GM19025 (cell line): ENCODE data around the gene LIX1.
A peak's percentile ranks its signal among the peaks of the same experiment; 100 is the strongest.
"Not testable (repeated sequence)": the region's sequence is repeated elsewhere in the genome, so short reads cannot be mapped to it uniquely, and the experiment has no call there.

Experiments used
- ATAC-seq: cut with Tn5 transposase; IDR thresholded peaks from one replicate; pipeline ENCODE4 v1.9.1; 2021; ENCODE audit warnings: mild to moderate bottlenecking, low read depth, moderate library complexity; ENCODE audit not compliant: unreplicated experiment

Gene LIX1

DNA sequence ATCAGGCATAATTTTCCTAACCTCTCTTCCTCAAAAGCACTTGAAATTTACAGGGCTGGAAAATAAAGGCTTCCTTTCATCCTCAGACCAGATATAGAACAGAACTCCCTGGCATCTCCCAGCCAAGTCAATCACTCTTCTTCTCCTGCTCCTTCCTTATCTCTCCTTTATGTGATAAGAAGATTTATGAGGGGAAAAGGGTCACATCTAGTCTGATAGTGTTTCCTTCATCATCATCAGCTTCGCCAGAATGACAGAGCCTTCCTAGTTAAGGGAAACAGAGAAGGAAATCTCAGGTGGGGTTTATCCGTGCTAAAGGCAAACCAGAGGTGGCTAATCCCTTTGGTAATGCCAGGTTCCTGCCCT, 36.2 kb downstream of the LIX1 start:
- ATAC-seq: no peak

DNA sequence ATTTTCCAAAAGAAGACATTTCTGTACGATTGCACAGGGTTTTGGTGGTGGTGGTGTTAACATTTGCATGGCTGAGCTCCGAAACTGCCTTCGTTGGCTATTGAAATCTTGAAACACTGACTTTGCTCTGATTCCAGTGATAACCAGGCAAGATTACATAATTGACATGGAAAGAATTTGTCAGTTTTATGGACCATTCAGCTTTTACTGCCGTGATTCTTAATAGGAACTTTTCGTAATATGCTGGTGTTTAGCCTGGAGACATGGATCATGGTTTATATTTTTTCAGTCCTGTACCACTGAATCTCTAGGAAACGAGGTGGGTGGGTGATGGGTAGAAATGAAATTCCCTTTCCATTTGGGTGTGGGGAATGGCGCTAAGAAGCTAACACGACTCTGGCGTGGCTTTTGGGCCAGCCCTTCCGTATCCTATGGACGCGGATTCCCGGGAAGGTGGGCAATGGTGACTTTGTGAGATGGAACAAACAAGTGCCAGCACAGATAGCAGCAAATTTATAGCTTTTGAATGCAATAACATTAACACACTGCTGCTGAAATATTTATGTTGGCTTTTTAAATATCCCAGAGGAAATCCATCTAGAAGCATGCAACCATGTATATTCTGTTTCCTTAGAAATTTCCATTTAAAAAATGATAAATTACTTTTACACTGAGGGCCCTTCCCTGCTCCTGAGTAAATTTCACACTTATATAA, 36.8 kb downstream of the LIX1 start:
- ATAC-seq: no peak

GRCh38 chr5:97102010-97102470, 40.4 kb downstream of the LIX1 start:
- no peak for ATAC-seq

DNA sequence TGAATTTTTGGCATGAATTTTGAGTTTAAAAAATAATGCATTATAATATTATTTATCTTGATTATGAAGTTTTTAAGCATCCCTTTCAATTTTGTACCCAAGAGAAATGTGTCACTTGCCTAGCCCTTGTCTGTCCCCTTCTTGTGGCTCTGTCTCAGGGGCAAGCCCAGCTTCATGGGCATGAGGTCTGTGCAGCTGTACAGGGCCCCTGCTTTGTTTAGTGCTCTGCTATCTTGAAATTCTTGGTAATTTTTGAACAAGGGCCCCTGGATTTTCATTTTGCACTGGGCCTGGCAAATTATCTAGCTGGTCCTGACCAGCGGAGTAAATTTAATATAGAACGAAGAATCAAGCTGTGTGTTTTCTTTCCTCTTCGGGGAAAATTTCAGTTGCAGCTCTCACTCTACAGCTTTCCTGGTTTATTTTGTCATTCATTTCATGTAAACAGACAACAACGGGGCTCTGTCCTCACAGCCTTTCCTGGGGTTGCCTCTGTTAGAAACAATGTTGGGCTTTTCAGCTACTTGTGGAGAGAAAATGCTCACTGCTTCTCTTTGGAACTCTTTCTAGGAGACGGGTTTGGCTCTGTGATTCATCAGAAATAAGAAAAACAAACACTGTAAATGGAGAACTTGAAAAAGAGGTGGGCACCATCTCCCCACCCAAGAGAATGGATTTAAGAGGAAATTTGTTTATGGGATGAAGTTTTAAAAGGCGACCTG, 41.1 kb downstream of the LIX1 start:
- no peak for ATAC-seq

GRCh38 chr5:97100476-97100875, 41.9 kb downstream of the LIX1 start:
- no peak for ATAC-seq

DNA sequence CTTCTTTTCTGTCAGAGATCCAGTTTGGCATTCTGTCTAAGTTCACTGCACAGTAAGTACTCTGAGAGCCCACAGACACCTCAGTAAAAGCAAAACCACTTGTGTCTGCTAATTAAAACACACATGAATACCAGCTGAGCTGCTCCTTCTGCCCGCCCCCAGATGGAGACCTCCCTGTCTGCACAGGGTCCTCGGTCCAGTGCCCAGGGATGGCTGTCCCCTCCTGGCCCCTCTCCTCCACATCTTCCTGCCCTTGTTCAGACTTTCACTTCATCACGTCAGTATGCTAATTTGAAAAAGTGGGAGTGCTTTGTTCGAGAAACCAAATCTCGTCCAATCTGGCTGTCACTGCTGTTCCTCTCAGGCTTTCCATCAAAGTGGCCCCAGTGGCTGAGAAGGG, 43.5 kb downstream of the LIX1 start:
- ATAC-seq: no peak

DNA sequence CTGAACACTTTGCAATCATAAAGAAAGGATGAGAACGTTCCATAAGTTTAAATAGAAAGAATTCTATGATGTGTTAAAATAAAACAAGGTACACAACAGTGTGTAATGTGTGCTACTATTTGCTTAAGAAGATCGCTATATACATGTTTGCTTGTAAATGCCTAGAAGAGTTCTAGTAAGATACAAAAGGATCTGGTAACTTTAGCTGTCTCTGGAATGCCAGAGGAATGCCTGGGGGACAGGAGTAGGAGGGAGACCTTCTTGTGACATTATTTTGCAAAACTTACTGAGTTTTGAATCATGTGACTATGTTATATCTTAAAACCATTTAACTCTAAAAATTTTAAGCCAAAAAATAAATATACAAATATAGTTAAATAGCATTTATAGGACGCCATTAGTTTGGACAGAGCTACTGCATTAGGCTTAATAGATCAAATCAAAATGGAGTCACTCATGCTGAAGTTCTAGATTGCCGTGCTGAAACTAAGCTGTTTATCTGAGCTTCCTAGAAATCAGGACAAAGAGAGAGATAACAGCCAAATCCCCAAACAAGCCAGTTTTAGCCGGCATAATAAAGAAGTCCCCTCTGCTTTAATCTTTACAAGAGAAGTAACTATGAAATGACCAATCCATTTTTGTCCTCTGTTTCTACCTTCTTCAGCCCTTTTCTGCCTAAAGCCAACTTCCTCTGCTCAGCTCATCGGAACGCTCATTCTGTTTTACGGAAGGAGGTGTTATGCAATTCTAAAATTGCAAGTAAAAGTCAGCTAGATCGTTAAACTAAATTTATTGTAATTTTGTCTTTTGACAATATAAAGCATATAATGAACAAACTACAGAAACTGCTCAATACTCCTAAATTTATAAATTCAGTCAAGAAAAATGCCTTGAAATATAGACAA, 44.8 kb downstream of the LIX1 start:
- no peak for ATAC-seq

DNA sequence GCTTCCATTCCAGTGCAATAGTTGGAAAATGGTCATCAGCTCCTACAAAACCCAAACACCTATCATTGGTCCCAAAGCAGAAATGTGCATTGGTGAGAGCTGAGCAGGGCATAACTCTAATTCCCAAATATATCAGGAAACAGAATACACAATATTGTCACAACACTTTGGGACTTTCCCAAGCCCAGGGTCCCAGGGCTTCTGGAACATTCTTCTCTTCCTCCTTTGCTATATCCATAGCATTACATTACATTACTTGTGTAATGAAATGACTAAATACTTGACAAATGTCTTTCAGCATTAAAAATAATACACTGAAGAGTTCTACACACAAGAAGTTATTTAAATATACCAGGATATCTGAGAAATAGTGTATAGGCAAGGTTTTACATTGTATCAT, 45.6 kb downstream of the LIX1 start:
- ATAC-seq: no peak

GRCh38 chr5:97096191-97096590, 46.2 kb downstream of the LIX1 start:
- ATAC-seq: no peak

DNA sequence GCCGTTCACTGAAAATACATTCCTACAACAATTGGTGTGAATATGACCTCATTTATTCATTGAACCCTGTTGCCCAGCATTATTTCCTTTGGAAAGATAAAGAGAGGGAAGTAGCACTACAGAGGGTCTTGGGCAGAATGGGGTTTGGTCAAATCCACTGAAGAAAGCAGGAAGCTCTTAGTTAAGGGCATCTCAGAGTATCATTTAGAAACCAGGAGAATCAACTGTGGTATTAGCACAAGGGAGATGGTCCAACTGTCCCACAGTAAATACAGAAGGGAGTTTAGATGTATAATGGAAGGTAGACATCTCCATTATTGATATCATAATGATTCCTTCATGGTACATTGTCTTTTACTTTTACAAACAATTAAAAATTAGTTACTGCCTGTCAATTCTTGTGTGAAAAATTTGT, 47.1 kb downstream of the LIX1 start:
- ATAC-seq: peak; percentile 39

- ATAC-seq: peak; percentile 98
Observed at GRCh38 chr5:97094579-97095317, 47.7 kb downstream of the LIX1 start.

DNA sequence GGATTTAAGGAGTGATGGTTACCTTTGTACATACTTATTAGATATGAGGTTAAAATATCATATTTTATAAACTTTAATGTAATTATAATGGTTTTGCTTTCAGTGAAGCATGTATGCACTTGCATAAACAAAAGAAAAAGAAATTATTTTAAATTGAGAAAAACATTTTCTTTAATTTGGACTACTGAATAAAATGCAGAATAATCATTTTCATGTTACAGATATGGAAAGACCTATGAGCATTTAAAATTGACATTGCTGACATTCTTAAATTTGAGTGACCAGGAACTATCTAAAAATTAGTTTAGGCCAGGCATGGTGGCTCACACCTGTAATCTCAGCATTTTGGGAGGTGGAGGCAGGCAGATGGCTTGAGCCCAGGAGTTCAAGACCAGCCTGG, 49.2 kb downstream of the LIX1 start:
- no peak for ATAC-seq

DNA sequence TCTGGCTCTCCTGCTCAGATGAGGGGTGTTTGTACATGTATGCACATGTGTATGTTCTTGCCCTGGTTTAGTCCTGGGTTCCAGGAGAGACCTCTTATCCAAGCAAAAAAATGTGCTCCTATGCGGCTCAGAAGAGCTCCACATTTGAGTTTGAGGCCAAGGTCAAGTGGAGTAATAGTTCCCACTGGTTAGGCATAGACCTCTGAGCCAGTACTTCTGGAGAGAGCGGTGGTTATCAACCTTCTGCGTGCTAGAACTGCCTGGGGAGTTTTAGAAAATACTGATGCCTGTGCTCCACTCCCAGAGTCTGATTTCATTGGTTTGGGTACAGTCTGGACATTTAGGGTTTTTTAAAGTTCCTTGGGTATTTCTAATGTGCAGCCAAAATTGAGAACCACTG, 51.5 kb downstream of the LIX1 start:
- no peak for ATAC-seq

DNA sequence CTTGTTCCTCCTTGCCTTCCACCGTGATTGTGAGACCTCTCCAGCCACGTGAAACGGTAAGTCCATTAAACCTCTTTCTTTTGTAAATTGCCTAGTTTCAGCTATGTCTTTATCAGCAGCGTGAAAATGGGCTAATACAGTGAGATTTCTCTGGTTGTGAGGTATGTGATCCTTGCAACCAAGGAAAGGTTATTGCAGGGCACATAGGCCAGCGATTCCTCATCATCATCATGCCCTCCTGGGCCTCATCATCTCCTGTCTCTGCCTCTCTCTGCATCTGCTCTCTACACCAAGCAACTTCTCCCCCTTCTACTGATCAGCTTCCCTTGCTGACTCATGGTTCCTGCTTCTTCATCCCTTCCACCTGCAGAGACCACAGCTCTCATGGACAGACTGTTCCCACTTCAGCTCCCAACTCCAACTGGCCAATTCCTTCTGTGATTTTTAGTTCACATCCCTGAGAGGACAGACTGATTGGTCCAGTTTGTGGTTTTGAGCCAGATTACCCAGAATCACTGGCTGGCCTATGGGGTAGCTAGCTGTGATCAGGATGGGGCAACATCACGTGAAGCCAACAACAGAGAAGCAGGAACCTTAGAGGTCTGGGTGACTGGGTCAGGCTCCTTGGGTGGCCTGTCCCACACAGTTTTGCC, 53.1 kb downstream of the LIX1 start:
- no peak for ATAC-seq

DNA sequence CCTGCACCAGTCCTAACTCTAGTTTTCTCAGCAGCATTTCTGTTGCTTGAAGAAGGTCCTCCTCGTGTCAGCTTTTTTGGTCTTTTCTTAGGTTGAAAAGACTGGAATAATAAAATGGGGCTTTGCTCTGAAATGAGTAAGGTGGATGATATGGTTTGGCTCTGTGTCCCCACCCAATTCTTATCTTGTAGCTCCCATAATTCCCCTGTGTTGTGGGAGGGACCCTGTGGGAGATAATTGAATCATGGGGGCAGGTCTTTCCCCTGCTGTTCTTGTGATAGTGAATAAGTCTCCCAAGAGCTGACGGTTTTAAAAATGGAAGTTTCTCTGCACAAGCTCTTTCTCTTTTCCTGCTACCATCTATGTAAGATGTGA, 53.6 kb downstream of the LIX1 start:
- ATAC-seq: no peak

DNA sequence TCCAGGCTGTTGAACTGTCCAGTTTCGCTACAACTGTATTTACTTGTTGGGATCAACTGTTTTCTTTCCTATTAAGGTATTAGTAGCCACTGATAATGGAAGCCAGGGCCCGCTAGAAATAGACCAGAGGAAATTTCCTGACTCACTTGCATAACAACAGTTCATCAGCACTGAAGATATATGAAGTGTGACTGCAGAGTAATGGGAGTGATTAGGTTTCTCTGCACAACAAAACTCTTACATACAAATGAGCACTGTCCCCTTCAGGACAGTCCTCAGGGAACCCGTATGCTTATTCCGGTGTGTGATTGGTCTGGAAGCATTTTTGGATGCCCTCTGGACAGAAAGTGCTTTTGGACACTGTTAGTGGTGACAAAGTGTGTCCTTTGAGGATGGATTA, 55.3 kb downstream of the LIX1 start:
- ATAC-seq: no peak

- ATAC-seq: no peak
Observed at GRCh38 chr5:97085459-97086181, 56.8 kb downstream of the LIX1 start.

- ATAC-seq: not testable (repeated sequence)
Observed at GRCh38 chr5:97084782-97085458, 57.5 kb downstream of the LIX1 start.
